Upper lobe of right lung (tissue), 1 donor: ENCODE measurements around the gene POP5. TPM values are rescaled to one million over a fixed set of nuclear protein-coding genes. Genes with fewer than 3 reads are reported as not detected.

ENCODE experiments used
- ATAC-seq: fragments of 200-7000 bp; cut with Tn5 transposase; one replicate; pipeline ENCODE4 v1.9.1; 2020; ENCODE audit warnings: mild to moderate bottlenecking, moderate library complexity
- DNase-seq: peaks from one replicate; pipeline ENCODE4 v3.0.0-alpha.2; 2020
- H3K27ac ChIP-seq: fragments of 200-600 bp; one replicate; pipeline ENCODE4 v1.8.0; 2022
- H3K27me3 ChIP-seq: fragments of 200-600 bp; one replicate; pipeline ENCODE4 v1.8.0; 2022; ENCODE audit warnings: mild to moderate bottlenecking
- H3K36me3 ChIP-seq: fragments of 200-600 bp; one replicate; pipeline ENCODE4 v1.8.0; 2022
- H3K4me1 ChIP-seq: fragments of 200-600 bp; one replicate; pipeline ENCODE4 v1.8.0; 2022
- H3K4me3 ChIP-seq: fragments of 200-600 bp; one replicate; pipeline ENCODE4 v1.8.0; 2022; ENCODE audit warnings: mild to moderate bottlenecking
- H3K9me3 ChIP-seq: fragments of 200-600 bp; one replicate; pipeline ENCODE4 v1.8.0; 2022
- intact Hi-C: fragments of 100-400 bp; cut with DNase I; formaldehyde crosslinking; loops from one replicate; pipeline ENCODE4 v1.11.0; 2022
- total RNA-seq: library from RNA; stranded (reverse); fragmentation: NEBNext Ultra II Directional; extraction: Animal tissue kit (Norgen Biotek cat#: 25700); gene quantifications from one replicate; pipeline ENCODE4 v1.2.1, GENCODE V29; 2021
- TF ChIP-seq, protein P1 (sequence below): fragments of 200-600 bp; IDR thresholded peaks from one replicate; pipeline ENCODE4 v1.8.0; 2022; ENCODE audit warnings: antibody characterized with exemption
- donor health status: DM: no; HTN: yes; CAD: no; lungs with severe emphysema.

The POP5 gene
- total RNA-seq, 1 donor from 2014 or later: 41.1 TPM

DNA sequence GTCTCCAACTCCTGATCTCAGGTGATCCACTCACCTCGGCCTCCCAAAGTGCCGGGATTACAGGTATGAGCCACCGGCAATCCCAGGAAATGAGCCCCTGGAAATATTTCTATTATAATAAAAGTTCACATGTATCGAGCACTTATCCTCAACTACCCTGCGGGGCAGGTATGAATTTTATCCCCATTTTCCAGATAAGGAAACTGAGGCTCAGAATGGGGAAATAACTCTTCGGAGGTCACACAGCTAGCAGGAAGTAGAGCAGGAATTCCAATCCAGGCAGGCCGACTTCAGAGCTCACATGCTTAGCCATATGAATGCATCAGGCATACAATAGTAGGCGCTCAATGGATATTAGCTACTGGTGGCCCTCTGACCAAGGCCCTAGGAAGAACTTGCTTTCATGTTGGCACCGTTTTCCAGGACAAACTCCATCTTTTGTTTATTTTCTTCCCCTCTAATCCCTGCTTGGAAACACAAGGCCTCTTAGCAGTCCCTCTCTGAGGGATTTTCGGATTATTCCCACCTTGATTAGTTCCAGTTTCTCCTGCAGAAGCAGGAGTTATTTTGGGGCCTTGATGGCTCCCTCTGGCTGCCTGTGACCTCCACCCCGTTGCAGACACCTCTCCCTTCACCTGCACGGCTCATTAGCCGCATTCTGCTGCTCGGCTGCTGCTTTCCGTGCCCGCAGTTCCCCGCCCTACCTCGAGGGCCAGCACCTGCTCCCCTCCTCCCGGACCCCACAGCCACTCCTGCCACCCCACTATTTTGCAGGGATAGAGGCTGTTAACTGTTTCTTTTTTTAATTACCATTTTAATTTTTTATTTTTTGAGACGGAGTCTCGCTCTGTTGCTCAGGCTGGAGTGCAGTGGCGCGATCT is 18.7 kb upstream of the POP5 start:
- intact Hi-C loops: no loop called here
- no peaks in the 10 kb centered on the region for H3K36me3 ChIP-seq
- DNase-seq (no peak), ATAC-seq (no peak)
- no peaks in the 10 kb centered on the region for H3K4me1 ChIP-seq
- TF ChIP-seq, protein P1, sequence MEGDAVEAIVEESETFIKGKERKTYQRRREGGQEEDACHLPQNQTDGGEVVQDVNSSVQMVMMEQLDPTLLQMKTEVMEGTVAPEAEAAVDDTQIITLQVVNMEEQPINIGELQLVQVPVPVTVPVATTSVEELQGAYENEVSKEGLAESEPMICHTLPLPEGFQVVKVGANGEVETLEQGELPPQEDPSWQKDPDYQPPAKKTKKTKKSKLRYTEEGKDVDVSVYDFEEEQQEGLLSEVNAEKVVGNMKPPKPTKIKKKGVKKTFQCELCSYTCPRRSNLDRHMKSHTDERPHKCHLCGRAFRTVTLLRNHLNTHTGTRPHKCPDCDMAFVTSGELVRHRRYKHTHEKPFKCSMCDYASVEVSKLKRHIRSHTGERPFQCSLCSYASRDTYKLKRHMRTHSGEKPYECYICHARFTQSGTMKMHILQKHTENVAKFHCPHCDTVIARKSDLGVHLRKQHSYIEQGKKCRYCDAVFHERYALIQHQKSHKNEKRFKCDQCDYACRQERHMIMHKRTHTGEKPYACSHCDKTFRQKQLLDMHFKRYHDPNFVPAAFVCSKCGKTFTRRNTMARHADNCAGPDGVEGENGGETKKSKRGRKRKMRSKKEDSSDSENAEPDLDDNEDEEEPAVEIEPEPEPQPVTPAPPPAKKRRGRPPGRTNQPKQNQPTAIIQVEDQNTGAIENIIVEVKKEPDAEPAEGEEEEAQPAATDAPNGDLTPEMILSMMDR: no peak
- H3K27me3 ChIP-seq: no peaks in the 10 kb centered on the region
- H3K9me3 ChIP-seq: no peaks in the 10 kb centered on the region
- H3K27ac ChIP-seq: no peak overlapping the region
- H3K4me3 ChIP-seq: no peak overlapping the region

DNA sequence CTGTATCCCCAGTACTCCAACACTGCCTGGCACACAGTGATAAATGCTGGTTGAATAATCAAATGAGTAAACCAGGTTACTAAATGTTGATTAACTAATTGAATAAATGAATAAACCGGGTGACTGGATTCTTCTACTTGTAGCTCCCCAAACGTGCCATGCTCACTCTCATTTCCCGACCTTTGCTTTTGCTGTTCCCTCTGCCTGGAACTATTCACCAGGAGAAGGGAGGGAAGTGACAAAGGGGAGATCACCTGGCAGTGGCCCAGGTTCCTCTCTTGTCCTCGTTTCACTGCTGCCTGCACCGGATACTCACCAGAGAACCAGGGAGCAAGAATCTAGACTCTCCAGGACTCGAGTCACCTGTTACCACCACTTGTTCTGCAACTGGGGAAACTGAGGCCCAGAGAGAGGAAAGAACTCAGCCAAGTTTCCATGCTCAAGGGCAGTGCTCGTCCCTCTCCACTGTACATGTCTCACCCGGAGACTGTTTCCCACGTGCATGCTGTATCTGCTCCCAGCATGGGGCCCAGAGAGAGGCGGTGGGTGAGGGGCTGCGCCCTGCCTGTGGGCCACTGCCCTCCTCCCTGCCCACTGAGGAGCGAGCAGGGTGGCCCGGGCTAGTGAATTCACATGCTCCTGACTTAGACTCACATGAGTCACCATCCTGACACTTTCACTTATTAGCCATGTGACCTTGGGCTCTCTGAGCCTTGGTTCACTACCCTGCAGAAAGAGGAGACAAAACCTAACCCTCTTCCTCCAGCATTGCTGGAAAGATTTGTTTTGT is 17.7 kb upstream of the POP5 start:
- no peak overlapping the region for H3K4me3 ChIP-seq
- no peaks in the 10 kb centered on the region for H3K36me3 ChIP-seq
- H3K27me3 ChIP-seq: no peaks in the 10 kb centered on the region
- intact Hi-C loops: no loop called here
- H3K27ac ChIP-seq: no peak overlapping the region
- TF ChIP-seq, protein P1: no peak
- no peaks in the 10 kb centered on the region for H3K4me1 ChIP-seq
- no peaks in the 10 kb centered on the region for H3K9me3 ChIP-seq
- DNase-seq (no peak), ATAC-seq (peak; percentile 86)

DNA sequence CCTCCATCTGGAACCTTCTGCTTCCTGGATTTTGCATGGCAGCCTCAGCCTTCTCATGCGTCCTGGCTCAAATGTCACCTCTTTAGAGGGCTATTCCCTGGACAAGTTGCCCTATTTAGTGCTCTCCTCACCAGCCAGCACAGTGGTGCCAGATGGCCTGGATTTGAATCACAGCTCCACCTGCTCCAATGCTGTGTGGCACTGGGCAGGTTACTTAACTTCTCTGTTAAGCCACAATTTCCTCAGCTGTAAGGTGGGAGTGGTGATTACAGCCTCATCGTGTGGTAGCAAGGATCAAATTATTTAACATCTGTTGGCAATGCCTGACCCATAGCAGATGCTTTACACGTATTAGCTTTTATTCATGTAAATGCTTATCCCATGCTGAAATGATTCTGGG is 16.7 kb upstream of the POP5 start:
- no peak overlapping the region for H3K4me3 ChIP-seq
- H3K4me1 ChIP-seq: no peaks in the 10 kb centered on the region
- DNase-seq (peak; percentile 21), ATAC-seq (no peak)
- TF ChIP-seq, protein P1: no peak
- H3K27ac ChIP-seq: no peak overlapping the region
- no peaks in the 10 kb centered on the region for H3K27me3 ChIP-seq
- H3K9me3 ChIP-seq: no peaks in the 10 kb centered on the region
- intact Hi-C loops: no loop called here
- H3K36me3 ChIP-seq: no peaks in the 10 kb centered on the region

DNA sequence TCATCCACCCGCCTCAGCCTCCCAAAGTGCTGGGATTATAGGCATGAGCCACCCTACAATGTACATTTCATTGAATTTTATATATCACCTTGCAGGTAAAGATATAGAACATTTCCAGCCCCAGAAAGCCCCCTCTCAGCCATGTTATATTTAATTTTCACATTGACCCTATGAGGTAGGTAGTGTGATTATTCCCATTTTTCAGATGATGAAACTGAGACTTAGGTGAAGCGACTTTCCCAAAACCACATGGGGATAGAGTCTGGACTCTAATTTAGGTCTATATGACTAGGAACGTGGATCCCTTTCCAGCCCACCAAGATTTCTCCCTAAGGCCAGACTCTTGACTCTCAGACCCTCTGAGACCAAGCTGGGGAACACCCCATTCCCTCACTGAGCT is 15.7 kb upstream of the POP5 start:
- H3K27me3 ChIP-seq: no peaks in the 10 kb centered on the region
- DNase-seq (no peak), ATAC-seq (no peak)
- no peaks in the 10 kb centered on the region for H3K4me1 ChIP-seq
- no peak overlapping the region for H3K4me3 ChIP-seq
- no peaks in the 10 kb centered on the region for H3K36me3 ChIP-seq
- intact Hi-C loops: no loop called here
- no peaks in the 10 kb centered on the region for H3K9me3 ChIP-seq
- H3K27ac ChIP-seq: no peak overlapping the region
- TF ChIP-seq, protein P1: no peak

DNA sequence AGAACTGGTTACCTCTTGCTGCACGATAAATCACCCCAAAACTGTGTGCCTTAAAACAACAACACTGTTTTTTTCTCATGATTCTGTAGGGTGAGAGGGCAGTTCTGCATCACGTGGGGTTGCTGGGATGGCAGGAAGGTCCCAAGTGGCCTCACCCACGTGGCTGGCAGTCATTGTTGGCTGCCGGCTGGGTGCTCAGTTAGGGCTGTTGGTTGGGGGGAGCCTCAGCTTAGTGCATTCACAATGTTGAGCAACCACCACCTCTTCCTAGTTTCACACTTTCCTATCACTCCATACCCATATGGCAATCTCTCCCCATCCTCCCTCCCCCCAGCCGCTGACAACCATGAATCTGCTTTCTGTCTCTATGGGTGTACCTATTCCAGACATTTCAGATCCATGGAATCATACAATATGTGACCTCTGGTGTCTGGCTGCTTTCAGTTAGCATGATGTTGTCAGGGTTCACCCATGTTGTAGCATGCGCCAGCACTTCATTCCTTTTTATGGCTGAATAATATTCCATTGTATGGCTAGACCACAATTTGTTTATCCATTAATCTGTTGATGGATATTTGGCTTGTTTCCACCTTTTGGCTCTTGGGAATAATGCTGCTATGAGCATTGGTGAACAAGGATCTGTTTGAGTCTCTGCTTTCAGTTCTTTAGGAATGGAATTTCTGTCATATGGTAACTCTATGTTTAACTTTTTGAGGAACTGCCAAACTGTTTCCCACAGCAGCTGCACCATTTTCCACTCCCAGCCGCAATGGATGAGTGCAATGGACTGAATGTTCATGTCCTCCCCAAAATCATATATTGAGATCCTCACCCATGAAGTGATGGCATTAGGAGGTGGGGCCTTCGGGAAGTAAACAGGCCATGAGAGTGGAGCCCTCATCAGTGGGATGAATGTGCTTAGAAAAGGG is 11.2 kb upstream of the POP5 start:
- ATAC-seq: no peak
- Histone ChIP-seq H3K9me3 (no peaks in the 10 kb centered on the region), H3K27ac (no peak overlapping the region), H3K36me3 (no peaks in the 10 kb centered on the region), H3K4me1 (no peaks in the 10 kb centered on the region), H3K4me3 (no peak overlapping the region), H3K27me3 (no peaks in the 10 kb centered on the region)
- intact Hi-C loops: no loop called here
- peak; percentile 31 for DNase-seq
- TF ChIP-seq, protein P1: no peak
